Measurements from ENCODE around the gene KCNN4.
"Not testable (repeated sequence)": the region's sequence is repeated elsewhere in the genome, so short reads cannot be mapped to it uniquely, and the experiment has no call there.

KCNN4 gene

GRCh38 chr19:43774103-43774939 is 6.5 kb downstream of the KCNN4 start:
- DNase-seq (ENCODE audit: low spot score), result peak; percentile 59

GRCh38 chr19:43773725-43774102 is 7.1 kb downstream of the KCNN4 start:
- no peak for DNase-seq (ENCODE audit: low spot score)

GRCh38 chr19:43769256-43769655 is 11.5 kb downstream of the KCNN4 start:
- no peak for DNase-seq (ENCODE audit: low spot score)

- no peak for DNase-seq (ENCODE audit: low spot score)
These were observed 12.3 kb downstream of the KCNN4 start for GRCh38 chr19:43768273-43769050.

GRCh38 chr19:43767818-43768217 is 13.0 kb downstream of the KCNN4 start:
- no peak for DNase-seq (ENCODE audit: low spot score)

- DNase-seq (ENCODE audit: low spot score), result no peak
These were observed 13.5 kb downstream of the KCNN4 start for GRCh38 chr19:43767316-43767715.

- DNase-seq (ENCODE audit: low spot score), result no peak
These were observed 14.1 kb downstream of the KCNN4 start for GRCh38 chr19:43766755-43767043.

- peak; percentile 96 for DNase-seq (ENCODE audit: low spot score)
These were observed 15.5 kb downstream of the KCNN4 start for GRCh38 chr19:43765109-43765876.

GRCh38 chr19:43764684-43765083 is 16.1 kb downstream of the KCNN4 start:
- not testable (repeated sequence) for DNase-seq (ENCODE audit: low spot score)

GRCh38 chr19:43763473-43763939 is 17.3 kb downstream of the KCNN4 start:
- DNase-seq (ENCODE audit: low spot score), result no peak

- no peak for DNase-seq (ENCODE audit: low spot score)
These were observed 18.0 kb downstream of the KCNN4 start for GRCh38 chr19:43762814-43763213.

GRCh38 chr19:43760941-43761340 is 19.8 kb downstream of the KCNN4 start:
- no peak for DNase-seq (ENCODE audit: low spot score)

- no peak for DNase-seq (ENCODE audit: low spot score)
These were observed 21.3 kb downstream of the KCNN4 start for GRCh38 chr19:43759515-43759914.

GRCh38 chr19:43755256-43755801 is 25.4 kb downstream of the KCNN4 start:
- peak; percentile 74 for DNase-seq (ENCODE audit: low spot score)

- DNase-seq (ENCODE audit: low spot score), result peak; percentile 94
These were observed 26.1 kb downstream of the KCNN4 start, which contains the start of gene SMG9 for GRCh38 chr19:43754503-43755255. Gene SMG9, minus strand, starts transcription at chr19:43754962. Its CDS starts 4,221 bp downstream, at chr19:43750741.

- no peak for DNase-seq (ENCODE audit: low spot score)
These were observed 26.6 kb downstream of the KCNN4 start for GRCh38 chr19:43754253-43754502.

GRCh38 chr19:43752287-43752875 is 28.4 kb downstream of the KCNN4 start:
- DNase-seq (ENCODE audit: low spot score), result no peak

- no peak for DNase-seq (ENCODE audit: low spot score)
These were observed 29.1 kb downstream of the KCNN4 start for GRCh38 chr19:43751466-43752220.

- DNase-seq (ENCODE audit: low spot score), result no peak
These were observed 30.9 kb downstream of the KCNN4 start for GRCh38 chr19:43749898-43750297.

GRCh38 chr19:43749152-43749551 is 31.6 kb downstream of the KCNN4 start:
- no peak for DNase-seq (ENCODE audit: low spot score)

GRCh38 chr19:43748685-43749084 is 32.1 kb downstream of the KCNN4 start:
- DNase-seq (ENCODE audit: low spot score), result no peak

Measured in kidney capillary endothelial cell (primary cell).